CD4-positive, alpha-beta T cell treated with Interleukin-10 for 1 hour (primary cell): ENCODE results near the gene DGCR2.
"Not testable (repeated sequence)": the region's sequence is repeated elsewhere in the genome, so short reads cannot be mapped to it uniquely, and the experiment has no call there.

Experiments
- DNase-seq: peaks from one replicate; pipeline ENCODE4 v3.0.0-alpha.2; 2020

Gene DGCR2

DNA sequence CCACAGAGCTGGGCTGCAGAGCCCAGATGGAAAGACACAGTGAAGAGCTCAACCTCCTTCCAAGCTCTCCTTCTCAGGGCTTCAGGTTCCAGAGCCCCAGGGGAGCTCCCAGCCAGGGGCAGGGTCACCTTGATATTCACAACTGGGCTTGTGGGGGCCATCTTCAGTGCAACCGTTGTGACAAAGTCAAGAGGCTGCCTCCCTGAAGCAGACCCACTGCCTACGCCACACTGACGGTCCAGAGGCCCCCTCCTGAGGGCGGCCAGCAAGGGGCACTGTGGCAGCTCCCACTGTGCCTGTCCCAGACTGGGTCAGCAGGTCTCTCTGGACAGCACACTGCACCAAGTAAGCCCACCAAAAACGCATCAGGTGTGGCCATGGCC, 84.1 kb downstream of the DGCR2 start:
- no peak for DNase-seq

DNA sequence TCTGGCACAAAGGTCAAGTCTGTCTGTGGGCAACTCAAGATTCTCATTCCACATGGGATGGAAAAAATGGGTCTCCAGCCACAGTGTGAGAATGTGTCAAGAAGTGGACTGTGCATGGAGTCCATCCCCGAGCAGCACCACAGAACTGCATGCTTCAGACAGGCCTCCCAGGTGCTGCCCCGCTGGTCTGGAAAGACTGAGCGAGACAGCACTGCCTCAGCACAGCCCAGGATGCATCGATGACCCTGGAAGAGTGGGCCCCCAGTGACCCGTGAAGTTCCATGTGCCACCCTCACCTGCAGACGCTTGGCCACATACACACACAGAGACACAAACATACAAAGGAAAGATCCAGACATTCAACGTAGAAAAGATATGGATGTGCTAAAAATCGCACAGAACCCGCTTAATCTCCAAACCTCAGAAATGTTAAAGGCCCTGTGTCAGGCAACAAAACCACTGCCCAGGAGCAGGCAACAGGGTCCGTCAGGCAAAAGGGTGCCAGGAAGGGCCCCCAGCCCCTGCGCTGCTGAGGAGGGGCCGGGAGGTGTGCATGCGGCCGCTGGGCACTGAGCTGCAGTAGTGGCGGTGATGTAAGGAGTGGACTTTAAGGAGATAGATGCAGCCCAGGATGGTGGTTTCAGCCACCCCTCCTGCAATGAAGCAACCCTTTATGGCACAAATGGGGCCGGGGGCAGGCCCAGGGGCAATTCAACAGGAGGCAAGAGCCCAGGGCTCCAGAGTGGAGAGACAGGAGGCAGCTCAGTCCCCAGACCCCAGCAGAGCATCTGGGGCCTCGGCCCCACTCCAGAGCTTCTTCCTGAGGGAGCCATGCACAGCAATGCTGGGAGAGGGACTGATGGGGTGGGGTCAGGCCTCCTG, 84.7 kb downstream of the DGCR2 start:
- DNase-seq: no peak

DNA sequence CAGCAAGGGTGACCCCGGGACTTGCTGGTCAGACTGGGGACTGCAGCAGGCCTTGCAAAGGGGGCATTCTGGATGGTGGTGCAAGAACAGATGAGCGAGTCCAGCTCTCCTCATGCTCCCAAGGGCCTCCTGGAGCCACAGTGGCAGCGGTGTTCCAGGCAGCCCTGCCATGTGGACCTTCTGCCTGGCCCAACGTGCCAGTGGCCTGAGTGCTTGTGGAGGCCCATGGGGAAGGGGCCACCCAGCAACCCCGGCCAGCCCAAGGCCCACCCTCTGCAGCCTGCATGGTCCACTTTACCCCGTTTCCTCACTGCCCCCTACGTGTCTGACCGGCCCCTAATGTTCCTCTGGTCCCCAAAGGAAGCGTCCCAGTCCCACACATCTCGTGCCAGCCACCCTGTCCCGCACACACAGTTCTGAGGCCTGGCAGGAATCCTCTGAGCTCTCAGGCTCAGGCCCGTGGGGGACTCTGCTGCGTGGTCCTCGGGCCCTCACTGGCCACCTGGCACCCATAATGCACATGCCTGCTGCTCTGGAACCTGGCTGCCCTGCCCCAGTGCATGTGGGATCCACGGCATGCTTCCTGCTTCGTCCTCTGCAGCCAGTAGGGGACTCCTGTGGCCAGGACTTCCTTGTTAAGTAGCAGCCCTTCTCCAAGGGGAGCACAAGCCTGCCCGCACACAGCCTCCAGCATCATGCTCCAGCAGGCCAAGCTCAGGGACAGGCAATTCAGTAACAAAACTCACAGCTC, 85.5 kb downstream of the DGCR2 start:
- no peak for DNase-seq

DNA sequence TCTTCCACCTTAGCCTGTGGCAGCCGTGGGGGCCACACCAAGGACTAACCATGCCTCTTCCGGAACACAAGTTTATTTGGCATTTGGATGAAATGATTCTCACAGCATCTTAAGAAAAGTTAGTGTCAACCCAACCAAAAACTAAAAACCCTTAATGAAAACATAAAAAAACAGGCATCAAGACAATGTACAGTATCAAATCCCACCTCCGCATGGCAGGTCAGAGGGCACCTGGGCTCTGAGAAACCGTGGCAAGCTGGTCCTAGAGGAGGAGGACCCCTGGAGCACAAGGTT, 86.0 kb downstream of the DGCR2 start:
- no peak for DNase-seq

DNA sequence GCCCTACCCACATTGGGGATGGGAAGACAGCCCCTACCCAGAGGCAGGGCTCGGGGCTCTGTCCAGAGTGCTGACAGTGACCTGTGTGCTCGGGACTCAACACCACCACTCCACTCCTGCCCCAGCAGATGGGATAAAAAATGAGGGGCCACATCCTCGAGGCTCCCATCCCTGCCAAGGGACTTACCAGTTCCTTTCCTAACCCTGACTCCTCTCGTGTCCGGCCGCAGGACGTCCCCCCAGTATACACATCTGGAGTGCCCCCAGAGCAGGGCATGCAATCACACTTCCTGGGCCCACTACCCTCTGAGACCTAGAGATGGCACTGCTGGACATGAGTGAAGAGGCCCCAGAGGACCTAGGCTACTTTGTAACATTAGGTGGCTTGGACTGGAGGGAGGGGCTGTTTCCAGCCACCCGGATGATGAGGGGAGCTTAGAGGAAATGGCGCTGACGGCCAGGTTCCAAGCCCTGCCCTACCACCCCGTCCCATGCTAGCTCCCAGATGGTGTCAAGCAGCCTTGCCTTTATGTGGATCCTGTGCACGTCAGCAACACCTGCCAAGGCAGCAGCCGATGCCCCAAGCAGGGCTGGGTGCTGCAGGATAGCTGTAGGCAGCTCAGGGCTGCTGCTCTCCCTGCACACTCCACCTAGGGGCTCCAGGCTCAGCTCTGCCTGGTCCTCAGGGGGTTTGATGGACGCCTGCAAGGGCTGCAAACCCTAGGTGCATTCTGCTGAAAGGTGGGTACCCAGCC, 86.6 kb downstream of the DGCR2 start:
- DNase-seq: no peak

DNA sequence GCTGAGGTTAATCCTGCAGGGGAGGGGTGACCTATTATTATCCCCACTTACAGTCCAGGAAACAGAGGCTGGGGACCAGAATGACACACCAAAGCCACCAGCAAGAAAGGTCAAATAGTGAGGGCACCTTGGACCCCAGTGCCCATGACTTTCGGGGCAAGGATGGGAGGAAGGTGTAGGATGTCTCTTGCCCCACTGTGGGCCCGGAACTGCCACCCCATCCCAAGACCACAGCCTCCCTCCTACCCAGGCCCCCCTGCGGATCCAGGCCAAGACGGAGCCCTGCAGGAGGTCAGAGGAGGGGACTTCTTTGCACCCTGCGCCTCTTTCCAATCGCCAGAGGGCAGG, 87.1 kb downstream of the DGCR2 start:
- DNase-seq: not testable (repeated sequence)

DNA sequence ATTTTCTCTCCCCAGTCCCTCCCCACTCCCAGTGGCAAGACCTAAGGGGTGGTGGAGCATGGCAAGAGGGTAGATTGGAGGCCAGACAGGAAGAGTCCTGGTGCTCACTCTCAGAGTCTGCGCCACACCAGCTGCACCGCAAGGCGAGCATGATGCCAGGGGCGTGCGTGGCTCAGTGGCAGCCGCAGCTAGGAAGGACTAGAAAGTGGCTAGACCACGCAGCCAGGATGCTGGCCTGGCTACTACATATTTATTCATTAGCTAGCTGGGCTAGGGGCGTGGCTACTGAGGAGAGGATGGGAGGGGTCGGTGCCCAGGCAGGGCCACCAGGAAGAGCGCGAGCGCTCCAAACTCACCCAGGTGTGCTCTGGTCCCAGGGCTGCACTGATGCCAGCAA, 87.5 kb downstream of the DGCR2 start:
- not testable (repeated sequence) for DNase-seq

DNA sequence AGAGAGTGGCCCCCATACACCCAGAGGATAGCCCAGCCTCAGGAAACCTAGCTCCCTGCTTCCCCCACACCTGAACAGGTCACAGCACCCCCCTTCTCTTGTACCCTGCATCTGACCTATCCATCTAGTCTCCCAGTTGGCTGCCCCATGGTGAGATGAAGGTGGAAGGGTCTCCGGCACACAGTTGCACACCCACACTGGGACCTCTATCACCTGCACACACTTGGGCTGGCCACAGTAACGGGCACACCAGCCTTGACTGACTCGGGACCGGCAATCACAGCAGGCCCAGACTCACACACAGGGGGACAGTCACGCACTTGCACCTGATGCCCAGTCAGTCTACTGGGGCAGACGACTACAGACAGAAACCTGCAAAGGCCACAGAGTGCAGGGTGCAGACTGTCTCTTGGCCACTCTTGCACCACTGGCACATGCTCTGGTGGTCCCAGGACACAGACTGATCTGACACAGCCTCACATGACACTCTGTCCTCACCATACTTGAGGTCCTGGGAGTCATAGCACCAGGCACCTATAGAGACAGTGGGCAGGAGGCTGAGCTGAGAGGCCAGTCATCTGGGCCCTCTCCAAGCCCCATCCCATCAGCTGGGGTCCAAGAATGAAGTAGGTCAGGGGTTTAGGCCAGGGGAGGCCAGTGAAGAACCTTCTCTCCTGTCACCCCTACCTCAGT, 88.0 kb downstream of the DGCR2 start:
- not testable (repeated sequence) for DNase-seq

DNA sequence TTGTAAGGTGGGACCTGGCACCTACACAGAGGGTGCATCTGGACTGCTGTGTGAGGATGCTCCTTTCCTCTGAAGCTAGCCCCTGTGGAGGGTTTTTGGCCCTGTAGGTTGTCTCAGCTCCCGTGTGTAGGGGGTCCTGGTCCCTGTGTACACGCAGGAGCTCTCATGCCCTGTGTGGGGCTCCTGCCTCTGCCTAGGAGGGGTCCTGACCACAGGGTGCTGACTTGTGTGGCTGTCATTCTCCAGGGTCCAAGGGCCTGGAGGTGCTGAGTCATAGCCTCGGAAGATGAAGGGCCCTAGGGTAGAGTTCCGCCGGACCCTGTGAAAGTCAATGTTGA, 88.7 kb downstream of the DGCR2 start:
- DNase-seq: not testable (repeated sequence)

DNA sequence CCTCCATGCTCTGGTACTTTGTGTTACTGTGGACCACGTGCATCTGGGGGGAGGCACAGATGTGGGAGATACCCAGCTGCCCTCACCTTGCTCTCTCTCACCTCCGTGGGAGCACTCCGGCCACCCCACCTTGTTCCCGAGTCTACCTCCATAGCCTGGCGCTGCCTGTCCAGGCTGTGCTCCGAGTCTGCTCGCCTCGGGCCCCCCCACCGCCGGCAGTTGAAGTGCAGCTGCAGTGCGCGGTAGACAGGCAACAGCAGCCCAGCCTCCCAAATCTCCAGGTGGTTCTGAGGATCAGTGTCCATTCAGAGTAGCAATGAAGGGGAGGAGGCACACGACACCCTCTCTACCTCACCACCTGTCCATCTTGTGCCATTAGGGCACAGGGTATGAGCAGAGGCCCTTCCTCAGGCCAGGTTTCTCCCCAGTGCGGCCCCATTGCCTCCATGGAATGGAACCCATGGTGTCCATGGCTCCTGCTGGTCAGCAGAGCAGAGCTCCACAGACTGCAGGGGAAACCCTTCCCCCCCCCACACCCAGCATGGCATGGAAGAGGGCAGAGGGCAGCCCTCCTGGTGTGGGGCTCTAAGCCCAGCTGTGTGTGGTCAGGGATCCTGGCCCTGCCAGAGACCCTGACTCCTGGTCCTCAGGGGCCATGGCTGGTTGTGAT, 89.2 kb downstream of the DGCR2 start:
- not testable (repeated sequence) for DNase-seq

DNA sequence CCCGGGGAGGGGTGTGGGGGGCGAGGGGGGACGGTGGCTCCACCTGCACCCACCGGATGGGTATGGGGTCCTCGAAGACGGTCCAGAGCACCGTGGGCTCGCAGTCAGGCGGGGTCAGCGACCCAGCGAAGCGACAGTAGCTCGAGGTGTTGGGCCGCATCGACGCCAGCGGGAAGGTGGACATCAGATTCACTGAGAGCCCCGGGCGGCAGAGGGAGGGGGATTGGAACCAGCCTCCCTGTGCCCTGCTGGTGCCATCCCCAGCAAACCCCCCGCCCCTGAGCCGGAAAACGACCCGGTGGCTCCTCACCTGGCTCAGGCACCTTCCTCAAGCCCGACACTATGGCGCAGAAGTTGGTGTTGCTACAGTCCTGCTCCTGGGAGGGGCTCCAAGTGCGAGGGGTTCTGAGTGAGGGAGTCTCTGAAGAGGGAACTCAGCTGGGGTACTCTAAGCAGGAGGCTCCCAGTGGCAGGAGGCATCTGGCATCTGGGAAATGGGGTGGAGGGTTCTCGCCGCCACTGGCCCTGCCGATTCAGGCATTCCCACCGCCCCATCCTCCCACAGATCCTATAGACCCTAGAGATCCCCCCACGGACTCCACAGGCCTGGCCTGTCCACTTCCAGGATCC, 89.9 kb downstream of the DGCR2 start:
- DNase-seq: not testable (repeated sequence)

DNA sequence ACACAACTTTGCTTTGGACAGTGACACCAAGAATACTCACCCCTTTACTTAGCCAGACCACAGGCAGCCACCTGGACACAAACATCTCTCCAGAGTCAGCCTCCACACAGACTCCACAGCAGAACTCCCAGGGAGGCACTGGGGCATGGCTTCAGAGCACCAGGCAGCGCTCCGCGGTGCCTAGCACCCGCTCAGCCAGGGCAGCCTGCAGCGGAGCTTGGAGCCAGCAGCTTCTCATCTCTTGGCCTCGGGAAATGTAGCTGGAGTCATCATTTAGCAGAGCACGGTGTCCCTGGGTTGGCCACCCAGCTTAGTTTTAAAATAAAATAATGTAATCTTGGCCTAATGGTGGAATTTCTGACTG, 91.3 kb downstream of the DGCR2 start:
- DNase-seq: not testable (repeated sequence)

DNA sequence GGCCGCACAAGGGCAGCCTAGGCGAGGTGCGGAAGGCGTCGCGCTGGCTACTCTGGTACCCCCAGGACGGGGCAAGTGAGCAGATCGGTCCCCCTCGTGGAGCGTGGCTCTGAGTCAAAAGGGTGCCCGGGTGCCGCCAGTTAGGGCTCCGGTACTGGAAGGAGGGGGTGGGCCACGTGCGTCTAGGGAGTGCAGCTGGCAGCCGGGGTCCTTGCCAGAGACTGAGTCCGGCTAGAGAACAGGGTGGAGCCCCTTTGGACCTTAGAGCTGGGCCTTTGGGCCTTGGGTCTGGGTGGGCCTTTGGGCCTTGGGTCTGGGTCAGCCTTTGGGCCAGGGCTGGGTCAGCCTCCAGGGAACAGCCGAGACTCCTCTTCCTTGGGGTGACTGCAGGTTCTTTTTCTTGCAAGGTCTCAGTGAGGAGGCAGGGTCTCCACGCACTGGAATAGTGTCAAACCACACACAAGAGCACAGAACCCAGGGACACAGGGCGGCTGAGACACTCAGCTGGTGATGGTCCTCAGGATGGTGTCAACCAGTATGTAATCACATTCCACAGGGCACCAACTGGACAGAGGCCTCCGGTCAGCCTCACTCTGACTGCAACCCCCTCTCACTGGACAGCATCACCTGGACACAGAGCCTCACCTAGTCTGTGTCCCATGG, 91.9 kb downstream of the DGCR2 start:
- DNase-seq: not testable (repeated sequence)

DNA sequence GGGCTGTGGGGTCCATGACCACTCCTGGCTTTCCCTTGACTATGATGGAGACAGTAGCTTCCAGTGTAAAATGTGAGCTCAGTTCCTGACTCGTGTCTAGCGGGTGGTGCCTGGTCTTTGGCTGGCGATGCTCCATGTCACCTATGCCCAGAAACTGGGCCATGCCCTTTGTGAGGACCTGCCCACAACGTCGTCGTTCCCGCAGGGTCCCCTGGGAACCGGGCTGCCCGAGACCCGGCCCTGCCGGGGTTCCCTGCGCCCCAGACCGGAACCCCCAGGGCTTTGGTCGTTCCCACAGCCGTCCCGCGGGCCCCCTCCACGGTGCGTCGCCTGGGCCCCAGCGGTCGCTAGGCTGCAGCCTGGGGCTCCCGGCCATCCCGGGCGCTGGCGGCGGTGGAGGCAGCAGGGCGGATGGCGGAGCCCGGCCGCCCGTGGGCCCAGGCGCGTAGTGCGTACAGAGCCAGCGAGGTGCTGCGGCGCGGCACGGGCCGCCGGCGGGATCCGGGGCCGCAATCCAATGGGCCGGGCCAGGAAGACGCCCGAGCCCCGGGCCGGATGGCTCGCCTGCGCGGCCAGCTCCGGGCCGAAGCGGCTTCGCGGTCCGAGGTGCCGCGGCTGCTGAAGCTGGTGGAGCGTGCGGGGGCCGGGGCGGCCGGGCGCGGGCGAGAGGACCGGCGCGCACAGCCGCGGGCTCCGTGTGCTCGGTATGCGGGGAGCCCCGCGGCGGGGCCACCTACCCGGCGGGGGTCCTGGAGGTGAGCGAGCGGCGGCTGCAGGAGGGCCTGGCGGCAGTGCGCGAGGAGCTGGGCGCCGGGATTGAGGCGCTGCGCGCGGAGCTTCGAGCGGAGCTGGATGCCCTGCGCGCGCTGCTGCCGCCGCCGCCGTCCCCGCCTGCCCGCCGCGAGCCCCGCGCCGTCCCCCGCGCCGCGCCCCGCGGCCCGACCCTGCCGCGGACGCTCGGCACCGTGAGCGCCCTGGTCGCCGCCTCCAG, 92.8 kb downstream of the DGCR2 start:
- not testable (repeated sequence) for DNase-seq

DNA sequence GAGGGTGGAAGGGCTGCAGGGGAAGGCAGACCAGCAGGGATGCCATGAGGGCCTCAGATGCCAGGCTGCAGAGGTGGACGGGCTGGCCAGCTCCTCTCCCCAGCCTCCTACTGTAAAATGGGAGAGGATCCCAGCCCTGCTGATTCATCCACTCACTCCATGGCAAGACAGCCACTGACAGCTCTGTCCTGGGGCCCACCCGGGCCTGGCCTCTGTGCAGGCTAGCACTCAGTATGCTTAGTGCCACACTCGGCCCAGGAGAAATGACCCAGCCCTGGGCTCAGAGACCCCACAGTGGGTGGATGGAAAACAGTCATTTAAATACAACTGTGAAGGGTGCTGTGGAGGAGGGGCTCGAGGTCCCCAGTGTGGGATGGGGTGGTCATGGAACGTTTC, 94.2 kb downstream of the DGCR2 start:
- DNase-seq: not testable (repeated sequence)

DNA sequence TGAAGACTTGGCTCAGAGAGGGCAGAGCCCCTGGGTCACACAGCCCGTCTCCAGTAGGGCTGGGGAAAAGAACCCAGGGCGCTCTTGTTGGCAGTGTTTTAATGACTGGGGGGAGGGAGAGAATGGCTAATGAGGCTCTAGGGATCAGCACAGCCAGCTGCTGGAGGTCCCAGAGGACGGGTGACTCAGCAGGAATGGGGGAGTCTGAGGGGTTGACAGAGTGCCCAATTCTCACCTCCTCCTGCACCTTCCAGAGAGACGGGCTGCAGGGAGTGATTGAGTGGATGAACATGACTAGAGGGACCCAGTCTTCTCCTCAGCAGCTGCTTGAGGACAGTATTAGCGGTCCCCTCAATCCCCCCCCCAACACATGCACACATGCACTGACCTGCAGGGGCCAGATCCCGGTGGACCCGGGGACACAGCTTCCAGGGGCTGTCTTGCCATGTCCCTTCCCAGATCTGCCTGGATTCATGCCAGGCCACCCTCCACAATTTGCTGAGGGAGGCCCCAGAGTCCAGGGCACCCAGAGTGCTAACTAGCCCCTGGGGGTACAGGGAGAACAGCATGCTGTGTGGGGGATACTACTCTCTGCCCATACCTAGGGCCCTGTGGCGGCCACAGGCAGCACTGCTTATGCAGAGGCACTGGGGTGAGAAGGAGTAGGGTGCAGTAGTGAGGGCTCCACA, 94.7 kb downstream of the DGCR2 start:
- not testable (repeated sequence) for DNase-seq

DNA sequence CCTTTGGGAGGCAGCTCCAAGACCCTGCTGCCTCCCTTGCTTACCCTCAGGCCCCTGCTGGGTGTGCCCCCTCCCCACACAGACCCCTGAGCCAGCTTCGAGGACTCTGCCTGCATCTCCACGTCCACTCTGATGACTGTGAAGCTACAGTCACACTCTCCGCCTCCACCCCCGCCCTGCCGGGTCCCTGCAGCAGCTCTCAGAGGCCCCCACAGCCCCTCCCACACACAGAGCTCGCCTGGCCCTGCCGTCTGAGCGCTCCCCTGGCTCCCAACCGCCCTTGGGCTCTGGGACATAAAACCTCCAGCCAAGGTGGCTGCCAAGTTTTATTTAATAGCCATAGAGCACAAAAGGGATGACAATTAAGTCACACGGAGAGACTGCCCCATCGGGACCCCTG, 96.1 kb downstream of the DGCR2 start:
- DNase-seq: not testable (repeated sequence)

DNA sequence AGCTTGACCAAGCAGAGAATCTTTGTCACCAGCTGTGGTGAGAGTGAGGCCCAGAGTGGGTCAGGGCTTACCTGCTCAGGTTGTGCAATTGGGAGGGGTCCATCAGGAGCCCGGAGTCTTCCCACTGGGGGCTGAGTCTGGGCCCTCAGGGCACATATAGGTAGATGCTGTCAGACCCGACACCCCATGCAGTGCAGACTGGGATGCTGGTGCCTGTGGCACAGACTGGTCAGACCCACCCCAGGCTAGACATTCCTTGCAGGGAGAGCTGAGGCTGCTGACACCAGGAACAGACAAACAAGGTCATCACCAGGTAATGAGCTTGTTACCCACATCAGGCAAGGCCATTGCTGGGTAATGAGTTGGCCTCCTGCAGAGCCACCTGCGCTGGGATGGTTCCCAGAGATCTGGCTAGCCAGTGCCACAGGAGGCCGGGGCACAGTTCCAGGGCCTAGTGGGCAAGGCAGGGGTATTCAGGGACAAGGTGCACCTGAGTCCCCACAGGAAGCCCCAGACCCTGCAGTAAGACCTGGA, 97.2 kb downstream of the DGCR2 start:
- DNase-seq: not testable (repeated sequence)

DNA sequence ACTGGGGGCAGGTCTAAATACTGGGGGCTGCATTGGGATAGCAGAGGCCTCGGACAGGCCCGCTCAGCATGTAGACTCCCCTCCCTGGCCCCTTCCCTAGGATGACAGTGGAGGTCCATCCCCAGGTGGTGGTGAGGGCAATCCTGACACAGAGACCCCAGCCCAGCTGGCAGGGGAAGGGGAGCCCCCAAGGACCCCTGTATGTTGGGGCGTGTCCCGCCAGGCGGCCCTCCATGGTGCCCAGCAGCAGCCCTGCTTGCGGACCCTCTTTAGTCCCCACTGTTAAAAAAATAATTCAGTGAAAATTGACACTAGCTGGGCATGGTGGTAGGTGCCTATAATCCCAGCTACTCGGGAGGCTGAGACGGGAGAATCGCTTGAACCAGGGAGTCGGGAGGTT, 98.3 kb downstream of the DGCR2 start:
- not testable (repeated sequence) for DNase-seq
